B cell (primary cell): Measurements from ENCODE around the gene KIRREL3. TPM values are rescaled to one million over a fixed set of nuclear protein-coding genes. Genes with fewer than 3 reads are reported as not detected.

Source experiments
- ATAC-seq: fragments of 200-7000 bp; cut with Tn5 transposase; one replicate; pipeline ENCODE4 v1.10.0; 2021; ENCODE audit warnings: low read depth, mild to moderate bottlenecking, moderate number of reproducible peaks, moderate library complexity
- CTCF ChIA-PET: fragments of 350-600 bp; sonication (Branson Sonifier 250); formaldehyde crosslinking; loops from one replicate; lab custom pipeline; 2021; ENCODE audit warnings: antibody characterized with exemption, inconsistent platforms; lab: Charles Lee
- POLR2A ChIA-PET: fragments of 350-600 bp; sonication (Branson Sonifier 250); formaldehyde crosslinking; loops from one replicate; lab custom pipeline; 2021; ENCODE audit warnings: antibody characterized with exemption; lab: Charles Lee
- DNase-seq: peaks from one replicate; pipeline ENCODE4 v3.0.0; 2013
- H2AFZ ChIP-seq: 2 replicates; pipeline ENCODE4 v1.6.1; 2012; ENCODE audit warnings: mild to moderate bottlenecking, low read depth, low read length; ENCODE audit not compliant: insufficient read depth, poor library complexity, severe bottlenecking
- H3K27ac ChIP-seq, 2 donors: 1 replicate in 1 of 2; 2 replicates in 1 of 2; pipeline ENCODE4 v1.5.1; 2012 to 2013; ENCODE audit warnings: low read length in 2 of 2, mild to moderate bottlenecking in 2 of 2, moderate library complexity in 1 of 2
- H3K27me3 ChIP-seq, 4 experiments: fragments of 200-600 bp in 1 of 4; sonication (generic) in 1 of 4; replicated peaks in 1 of 4; 1 replicate in 2 of 4; 2 replicates in 2 of 4; pipeline versions ENCODE4 v1.6.1 to v1.7.0; 2013 to 2016; ENCODE audit warnings: low read length in 3 of 4, mild to moderate bottlenecking in 2 of 4, mixed read lengths in 1 of 4, moderate library complexity in 1 of 4; ENCODE audit not compliant: insufficient read depth in 4 of 4, control insufficient read depth in 3 of 4; ENCODE audit errors: control extremely low read depth in 1 of 4
- H3K36me3 ChIP-seq, 2 experiments: replicated peaks in 1 of 2; 1 replicate in 1 of 2; 2 replicates in 1 of 2; pipeline versions ENCODE4 v1.6.1 to v1.7.1; 2013; ENCODE audit warnings: low read length in 1 of 2; ENCODE audit not compliant: insufficient read depth in 2 of 2, control insufficient read depth in 1 of 2; ENCODE audit errors: control extremely low read depth in 1 of 2, extremely low read depth in 1 of 2
- H3K4me1 ChIP-seq, 2 donors: fragments of 200-600 bp in 1 of 2; sonication (generic) in 1 of 2; 1 replicate in 1 of 2; 2 replicates in 1 of 2; pipeline versions ENCODE4 v1.5.1 to v1.6.1; 2013 to 2017; ENCODE audit warnings: low read length in 2 of 2; ENCODE audit not compliant: control insufficient read depth in 2 of 2, insufficient read depth in 2 of 2
- H3K4me2 ChIP-seq: replicated peaks from 2 replicates; pipeline ENCODE3; 2012; ENCODE audit warnings: mild to moderate bottlenecking, low read depth, low read length; ENCODE audit not compliant: poor library complexity, severe bottlenecking
- H3K4me3 ChIP-seq, 5 experiments: fragments of 200-600 bp in 1 of 5; sonication (generic) in 1 of 5; 1 replicate in 3 of 5; 2 replicates in 2 of 5; pipeline versions ENCODE4 v1.5.1 to v1.7.0; 2011 to 2016; ENCODE audit warnings: low read length in 4 of 5, mild to moderate bottlenecking in 4 of 5, low read depth in 2 of 5, control low read depth in 1 of 5, moderate library complexity in 1 of 5; ENCODE audit not compliant: insufficient read depth in 1 of 5; ENCODE audit errors: control extremely low read depth in 1 of 5, extremely low read depth in 1 of 5
- H3K79me2 ChIP-seq: fragments of 200-600 bp; sonication (generic); one replicate; pipeline ENCODE4 v1.6.0; 2016; ENCODE audit warnings: low read length; ENCODE audit not compliant: control insufficient read depth, insufficient read depth
- H3K9ac ChIP-seq: fragments of 200-600 bp; sonication (generic); 2 replicates; pipeline ENCODE4 v1.6.1; 2017; ENCODE audit warnings: mild to moderate bottlenecking, low read length, moderate library complexity
- H3K9me3 ChIP-seq, 3 donors: one replicate each; pipeline versions ENCODE4 v1.6.1 to v1.7.1; 2013; ENCODE audit warnings: low read length in 2 of 3; ENCODE audit not compliant: control insufficient read depth in 2 of 3, insufficient read depth in 1 of 3; ENCODE audit errors: control extremely low read depth in 1 of 3
- H4K20me1 ChIP-seq: 2 replicates; pipeline ENCODE4 v1.6.0; 2012; ENCODE audit warnings: mild to moderate bottlenecking, low read length; ENCODE audit not compliant: insufficient read depth, control insufficient read depth, poor library complexity, severe bottlenecking
- H3K27ac Mint-ChIP-seq: one replicate; pipeline ENCODE4 v1.8.0; 2021; ENCODE audit warnings: mixed read lengths
- H3K27me3 Mint-ChIP-seq: one replicate; pipeline ENCODE4 v1.8.0; 2021; ENCODE audit warnings: mixed read lengths
- H3K4me1 Mint-ChIP-seq: one replicate; pipeline ENCODE4 v1.8.0; 2021; ENCODE audit warnings: mixed read lengths
- H3K4me3 Mint-ChIP-seq: one replicate; pipeline ENCODE4 v1.8.0; 2021; ENCODE audit warnings: mixed read lengths
- H3K9me3 Mint-ChIP-seq: one replicate; pipeline ENCODE4 v1.8.0; 2022; ENCODE audit warnings: mixed read lengths; ENCODE audit not compliant: insufficient read depth
- EZH2 ChIP-seq: IDR thresholded peaks from 2 replicates; pipeline ENCODE4 v1.6.1; 2012; ENCODE audit warnings: borderline replicate concordance, low read depth, mild to moderate bottlenecking, moderate library complexity, low read length; ENCODE audit not compliant: insufficient read depth, poor library complexity, severe bottlenecking
- WGBS: methylation state at CpG from one replicate; pipeline ENCODE4 v1.1.5; 2013; ENCODE audit warnings: missing lambda C conversion rate; ENCODE audit not compliant: insufficient coverage; 5-methylcytosine and 5-hydroxymethylcytosine counted together
- intact Hi-C: fragments of 100-400 bp; cut with micrococcal nuclease; formaldehyde crosslinking; loops from one replicate; pipeline ENCODE4 v1.10.0; 2022
- polyA plus RNA-seq: library from polyadenylated mRNA; depleted of rRNA; stranded (reverse); fragments of >200 nt; gene quantifications from 2 replicates; pipeline ENCODE4 v1.2.3, GENCODE V29; 2012
- total RNA-seq, 2 donors: library from RNA; stranded (reverse); fragments of 120-200 nt in 1 of 2; gene quantifications; 1 replicate in 1 of 2; 2 replicates in 1 of 2; pipeline versions ENCODE4 v1.2.3 to v1.2.4, GENCODE V29; 2013 to 2022
- TF ChIP-seq, protein P1 (sequence below): fragments of 200-600 bp; IDR thresholded peaks from one replicate; pipeline ENCODE4 v1.8.0; 2022; ENCODE audit warnings: antibody characterized with exemption, mild to moderate bottlenecking

Gene KIRREL3
- total and polyA plus RNA-seq, 2 donors (not counting 1 experiment from before 2014, with no cell fraction given), result not detected

DNA sequence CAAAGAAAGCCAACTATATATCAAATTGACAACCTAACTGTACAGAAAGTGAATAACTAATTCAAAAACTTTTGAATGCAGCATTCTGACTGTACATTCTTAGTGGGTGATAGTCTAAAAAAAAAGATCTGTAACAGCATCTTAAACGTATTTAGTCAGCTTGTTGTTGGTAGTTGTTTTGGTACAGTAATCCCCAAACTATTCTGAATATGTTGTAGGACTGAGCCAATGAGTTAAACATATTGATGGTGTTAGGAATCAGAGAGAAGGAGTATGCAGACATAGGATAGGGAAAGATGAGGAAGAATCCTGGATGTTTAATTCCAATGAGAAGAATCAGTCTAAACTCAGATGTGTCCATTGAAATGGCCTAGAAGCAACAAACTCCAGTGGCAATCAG lies 41.9 kb upstream of the KIRREL3 start:
- no peaks in the 10 kb centered on the region for H3K4me1 Mint-ChIP-seq
- no peaks in the 10 kb centered on the region for H3K9me3 Mint-ChIP-seq
- Histone ChIP-seq H3K27ac (no peak overlapping the region), H3K79me2 (no peaks in the 10 kb centered on the region), H3K27me3 (peaks cover 0 to 3% (median 0%) of the 10 kb centered on the region in 4 experiments), H2AFZ (no peak overlapping the region), H3K36me3 (no peaks in the 10 kb centered on the region), H3K4me2 (no peak overlapping the region), H3K4me1 (no peaks in the 10 kb centered on the region), H4K20me1 (no peaks in the 10 kb centered on the region), H3K9ac (no peak overlapping the region), H3K9me3 (peaks cover 0 to 3% (median 0%) of the 10 kb centered on the region in 3 donors), H3K4me3 (no peak overlapping the region)
- intact Hi-C loops, result no loop called here
- TF ChIP-seq EZH2, result no peak
- TF ChIP-seq, protein P1, sequence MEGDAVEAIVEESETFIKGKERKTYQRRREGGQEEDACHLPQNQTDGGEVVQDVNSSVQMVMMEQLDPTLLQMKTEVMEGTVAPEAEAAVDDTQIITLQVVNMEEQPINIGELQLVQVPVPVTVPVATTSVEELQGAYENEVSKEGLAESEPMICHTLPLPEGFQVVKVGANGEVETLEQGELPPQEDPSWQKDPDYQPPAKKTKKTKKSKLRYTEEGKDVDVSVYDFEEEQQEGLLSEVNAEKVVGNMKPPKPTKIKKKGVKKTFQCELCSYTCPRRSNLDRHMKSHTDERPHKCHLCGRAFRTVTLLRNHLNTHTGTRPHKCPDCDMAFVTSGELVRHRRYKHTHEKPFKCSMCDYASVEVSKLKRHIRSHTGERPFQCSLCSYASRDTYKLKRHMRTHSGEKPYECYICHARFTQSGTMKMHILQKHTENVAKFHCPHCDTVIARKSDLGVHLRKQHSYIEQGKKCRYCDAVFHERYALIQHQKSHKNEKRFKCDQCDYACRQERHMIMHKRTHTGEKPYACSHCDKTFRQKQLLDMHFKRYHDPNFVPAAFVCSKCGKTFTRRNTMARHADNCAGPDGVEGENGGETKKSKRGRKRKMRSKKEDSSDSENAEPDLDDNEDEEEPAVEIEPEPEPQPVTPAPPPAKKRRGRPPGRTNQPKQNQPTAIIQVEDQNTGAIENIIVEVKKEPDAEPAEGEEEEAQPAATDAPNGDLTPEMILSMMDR, result no peak
- ATAC-seq, result no peak
- no peak overlapping the region for H3K27ac Mint-ChIP-seq
- CTCF ChIA-PET, result no interaction called here
- no peak for DNase-seq
- POLR2A ChIA-PET, result no interaction called here
- WGBS, result no CpG with 5 or more reads among the region's 1 CpG
- H3K4me3 Mint-ChIP-seq, result no peak overlapping the region
- H3K27me3 Mint-ChIP-seq, result peaks cover 7% of the 10 kb centered on the region

DNA sequence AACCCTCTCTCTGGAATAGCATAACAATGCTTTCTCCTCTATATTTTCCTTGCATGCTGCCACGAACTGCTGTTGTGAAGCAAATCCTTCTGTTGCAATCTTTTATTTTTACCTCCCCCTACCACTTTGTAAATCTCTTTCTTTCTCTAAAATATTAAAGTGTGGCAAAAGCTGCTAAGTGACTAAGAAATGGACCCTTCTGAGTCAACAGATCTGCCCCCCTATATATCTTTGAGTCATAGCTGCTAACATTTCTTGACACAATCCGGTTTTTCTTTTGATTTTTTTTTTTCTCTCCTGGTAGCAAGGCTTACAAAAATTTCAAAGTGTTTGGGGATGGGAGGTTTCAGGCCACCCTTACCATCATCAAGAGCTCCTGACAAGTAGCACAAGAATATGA lies 39.0 kb upstream of the KIRREL3 start:
- Histone ChIP-seq H4K20me1 (no peaks in the 10 kb centered on the region), H3K9me3 (peaks cover 0 to 3% (median 0%) of the 10 kb centered on the region in 3 donors), H3K4me3 (no peak overlapping the region), H3K27me3 (peaks cover 0 to 3% (median 0%) of the 10 kb centered on the region in 4 experiments), H3K4me1 (no peaks in the 10 kb centered on the region), H3K4me2 (no peak overlapping the region), H3K9ac (no peak overlapping the region), H3K36me3 (no peaks in the 10 kb centered on the region), H3K27ac (no peak overlapping the region), H2AFZ (no peak overlapping the region), H3K79me2 (no peaks in the 10 kb centered on the region)
- 60% methylated on average over 1 of the region's 2 CpGs for WGBS
- DNase-seq (no peak), ATAC-seq (no peak)
- no peaks in the 10 kb centered on the region for H3K4me1 Mint-ChIP-seq
- no peak overlapping the region for H3K4me3 Mint-ChIP-seq
- H3K27me3 Mint-ChIP-seq, result peaks cover 7% of the 10 kb centered on the region
- intact Hi-C loops, result no loop called here
- TF ChIP-seq EZH2, result no peak
- TF ChIP-seq, protein P1, result no peak
- H3K27ac Mint-ChIP-seq, result no peak overlapping the region
- POLR2A ChIA-PET, result no interaction called here
- H3K9me3 Mint-ChIP-seq, result no peaks in the 10 kb centered on the region
- CTCF ChIA-PET, result no interaction called here
